Mucosa of rectum (tissue), 2 donors: ENCODE data around the gene ANXA10.
"Not testable (repeated sequence)": the region's sequence is repeated elsewhere in the genome, so short reads cannot be mapped to it uniquely, and the experiment has no call there.

ENCODE experiments used
- H3K27ac ChIP-seq, 2 donors: one replicate each; pipeline ENCODE4 v1.7.0; 2013; ENCODE audit warnings: inconsistent platforms in 2 of 2, low read depth in 2 of 2, low read length in 2 of 2
- H3K27me3 ChIP-seq, 2 donors: one replicate each; pipeline ENCODE4 v1.7.0; 2013; ENCODE audit warnings: low read length in 2 of 2; ENCODE audit not compliant: control insufficient read depth in 2 of 2, insufficient read depth in 2 of 2
- H3K36me3 ChIP-seq, 2 donors: one replicate each; pipeline ENCODE4 v1.7.0; 2013; ENCODE audit warnings: low read length in 2 of 2; ENCODE audit not compliant: control insufficient read depth in 2 of 2, insufficient read depth in 2 of 2
- H3K4me1 ChIP-seq, 2 donors: one replicate each; pipeline ENCODE4 v1.7.0; 2013; ENCODE audit warnings: low read length in 2 of 2, mild to moderate bottlenecking in 1 of 2; ENCODE audit not compliant: control insufficient read depth in 2 of 2, insufficient read depth in 2 of 2
- H3K4me3 ChIP-seq, 2 donors: one replicate each; pipeline ENCODE4 v1.7.0; 2013; ENCODE audit warnings: low read length in 2 of 2
- H3K9ac ChIP-seq, 2 donors: one replicate each; pipeline ENCODE4 v1.7.0; 2013; ENCODE audit warnings: low read length in 2 of 2, low read depth in 1 of 2, mild to moderate bottlenecking in 1 of 2
- H3K9me3 ChIP-seq, 2 donors: one replicate each; pipeline ENCODE4 v1.7.0; 2013; ENCODE audit warnings: low read length in 2 of 2; ENCODE audit not compliant: control insufficient read depth in 2 of 2
- donor health status: healthy.
- donor health status: Normal muscosa, but diverticular disease.

Gene ANXA10

GRCh38 chr4:168109527-168109926, 17.2 kb downstream of the ANXA10 start:
- Histone ChIP-seq H3K27me3 (no peaks in the 10 kb centered on the region), H3K9ac (no peak overlapping the region), H3K36me3 (no peaks in the 10 kb centered on the region), H3K27ac (no peak overlapping the region), H3K9me3 (no peaks in the 10 kb centered on the region), H3K4me3 (no peak overlapping the region), H3K4me1 (no peaks in the 10 kb centered on the region)

GRCh38 chr4:168113059-168113458, 20.7 kb downstream of the ANXA10 start:
- H3K4me1 ChIP-seq, H3K27me3 ChIP-seq: not testable (repeated sequence)

GRCh38 chr4:168118116-168118655, 25.8 kb downstream of the ANXA10 start:
- Histone ChIP-seq H3K27ac (no peak overlapping the region), H3K9me3 (no peaks in the 10 kb centered on the region), H3K9ac (no peak overlapping the region), H3K4me3 (no peak overlapping the region), H3K4me1 (no peaks in the 10 kb centered on the region), H3K36me3 (no peaks in the 10 kb centered on the region), H3K27me3 (no peaks in the 10 kb centered on the region)

More at GRCh38 chr4:168113059-168113458, 20.7 kb downstream of the ANXA10 start:
- not testable (repeated sequence) for H3K9me3 ChIP-seq, H3K4me3 ChIP-seq, H3K36me3 ChIP-seq, H3K9ac ChIP-seq, H3K27ac ChIP-seq

GRCh38 chr4:168119100-168119499, 26.8 kb downstream of the ANXA10 start:
- H3K36me3 ChIP-seq = no peaks in the 10 kb centered on the region
- no peaks in the 10 kb centered on the region for H3K4me1 ChIP-seq
- no peaks in the 10 kb centered on the region for H3K9me3 ChIP-seq
- no peak overlapping the region for H3K27ac ChIP-seq
- H3K9ac ChIP-seq = no peak overlapping the region
- H3K4me3 ChIP-seq = no peak overlapping the region
- H3K27me3 ChIP-seq = no peaks in the 10 kb centered on the region

GRCh38 chr4:168119890-168120289, 27.6 kb downstream of the ANXA10 start:
- Histone ChIP-seq H3K9ac (no peak overlapping the region), H3K36me3 (no peaks in the 10 kb centered on the region), H3K27me3 (no peaks in the 10 kb centered on the region), H3K4me3 (no peak overlapping the region), H3K4me1 (no peaks in the 10 kb centered on the region), H3K27ac (no peak overlapping the region), H3K9me3 (no peaks in the 10 kb centered on the region)

GRCh38 chr4:168120811-168121210, 28.5 kb downstream of the ANXA10 start:
- Histone ChIP-seq H3K36me3 (no peaks in the 10 kb centered on the region), H3K4me1 (no peaks in the 10 kb centered on the region), H3K27ac (no peak overlapping the region), H3K9ac (no peak overlapping the region), H3K9me3 (no peaks in the 10 kb centered on the region), H3K27me3 (no peaks in the 10 kb centered on the region), H3K4me3 (no peak overlapping the region)

- no peak overlapping the region for H3K27ac ChIP-seq
- H3K4me1 ChIP-seq = no peaks in the 10 kb centered on the region
- no peaks in the 10 kb centered on the region for H3K27me3 ChIP-seq
- no peaks in the 10 kb centered on the region for H3K9me3 ChIP-seq
- no peaks in the 10 kb centered on the region for H3K36me3 ChIP-seq
- no peak overlapping the region for H3K4me3 ChIP-seq
- no peak overlapping the region for H3K9ac ChIP-seq
Measured at GRCh38 chr4:168124008-168124641, 31.8 kb downstream of the ANXA10 start.

GRCh38 chr4:168126952-168127351, 34.6 kb downstream of the ANXA10 start:
- no peak overlapping the region for H3K9ac ChIP-seq
- no peak overlapping the region for H3K27ac ChIP-seq
- no peaks in the 10 kb centered on the region for H3K4me1 ChIP-seq
- no peak overlapping the region for H3K4me3 ChIP-seq
- H3K36me3 ChIP-seq = no peaks in the 10 kb centered on the region
- no peaks in the 10 kb centered on the region for H3K27me3 ChIP-seq
- H3K9me3 ChIP-seq = no peaks in the 10 kb centered on the region

GRCh38 chr4:168128601-168129000, 36.3 kb downstream of the ANXA10 start:
- H3K9me3 ChIP-seq = no peaks in the 10 kb centered on the region
- H3K36me3 ChIP-seq = no peaks in the 10 kb centered on the region
- no peaks in the 10 kb centered on the region for H3K27me3 ChIP-seq
- no peaks in the 10 kb centered on the region for H3K4me1 ChIP-seq
- H3K27ac ChIP-seq = no peak overlapping the region
- H3K9ac ChIP-seq = no peak overlapping the region
- H3K4me3 ChIP-seq = no peak overlapping the region

- H3K9me3 ChIP-seq = no peaks in the 10 kb centered on the region
- no peaks in the 10 kb centered on the region for H3K4me1 ChIP-seq
- no peaks in the 10 kb centered on the region for H3K36me3 ChIP-seq
- no peak overlapping the region for H3K9ac ChIP-seq
- no peaks in the 10 kb centered on the region for H3K27me3 ChIP-seq
- H3K27ac ChIP-seq = no peak overlapping the region
- H3K4me3 ChIP-seq = no peak overlapping the region
Measured at GRCh38 chr4:168129046-168129772, 36.9 kb downstream of the ANXA10 start.
